Calu3 (cell line): ENCODE data around the gene SELENOF. TPM values are rescaled to one million over a fixed set of nuclear protein-coding genes. Genes with fewer than 3 reads are reported as not detected.

Source experiments
- BruUV-seq: library from RNA; stranded (reverse); fragments of 400-500 nt; replicated peaks from 2 replicates; lab custom pipeline; 2021; lab: Mats Ljungman, UMichigan
- CTCF ChIA-PET: fragments of 300-600 bp; sonication (Branson Sonifier 250); formaldehyde crosslinking; loops from one replicate; lab custom pipeline; 2022; ENCODE audit warnings: antibody characterized with exemption; lab: Charles Lee
- DNase-seq: peaks from one replicate; pipeline ENCODE4 v3.0.0; 2022
- H3K27ac Mint-ChIP-seq: one replicate; pipeline ENCODE4 v1.8.0; 2022; ENCODE audit warnings: mixed read lengths; ENCODE audit not compliant: unreplicated experiment
- H3K27me3 Mint-ChIP-seq: one replicate; pipeline ENCODE4 v1.8.0; 2022; ENCODE audit warnings: mixed read lengths; ENCODE audit not compliant: unreplicated experiment
- H3K36me3 Mint-ChIP-seq: one replicate; pipeline ENCODE4 v1.8.0; 2022; ENCODE audit warnings: mild to moderate bottlenecking, moderate library complexity, mixed read lengths; ENCODE audit not compliant: insufficient read depth, unreplicated experiment
- H3K4me1 Mint-ChIP-seq: one replicate; pipeline ENCODE4 v1.8.0; 2022; ENCODE audit warnings: mild to moderate bottlenecking, low read depth, mixed read lengths; ENCODE audit not compliant: unreplicated experiment
- H3K4me3 Mint-ChIP-seq: one replicate; pipeline ENCODE4 v1.8.0; 2022; ENCODE audit warnings: mild to moderate bottlenecking, low read depth, moderate library complexity, mixed read lengths; ENCODE audit not compliant: unreplicated experiment
- H3K9me3 Mint-ChIP-seq: one replicate; pipeline ENCODE4 v1.8.0; 2022; ENCODE audit warnings: low read depth, mixed read lengths; ENCODE audit not compliant: unreplicated experiment
- CTCF ChIP-seq: fragments of 200-600 bp; IDR thresholded peaks from one replicate; pipeline ENCODE4 v1.8.0; 2022; ENCODE audit warnings: antibody characterized with exemption; ENCODE audit not compliant: unreplicated experiment
- intact Hi-C: fragments of 100-400 bp; cut with micrococcal nuclease; formaldehyde crosslinking; loops from one replicate; pipeline ENCODE4 v1.10.0; 2022; ENCODE audit not compliant: unreplicated experiment
- total RNA-seq: library from RNA; stranded (reverse); gene quantifications from 2 replicates; pipeline ENCODE4 v1.2.3, GENCODE V29; 2022

Gene SELENOF
- total RNA-seq, 1 experiment from 2014 or later, result 296 TPM

GRCh38 chr1:86826856-86827255, 87.1 kb downstream of the SELENOF start:
- Mint-ChIP-seq H3K27me3 (no peaks in the 10 kb centered on the region), H3K36me3 (no peaks in the 10 kb centered on the region), H3K4me3 (no peak overlapping the region), H3K4me1 (peaks cover 10% of the 10 kb centered on the region), H3K27ac (no peak overlapping the region), H3K9me3 (no peaks in the 10 kb centered on the region)
- CTCF ChIA-PET, result no interaction called here
- no peak for DNase-seq
- no TSS peak for BruUV-seq
- no peak for TF ChIP-seq CTCF
- intact Hi-C loops, result no loop called here

GRCh38 chr1:86825319-86825718, 88.6 kb downstream of the SELENOF start:
- CTCF ChIA-PET, result no interaction called here
- H3K36me3 Mint-ChIP-seq, result no peaks in the 10 kb centered on the region

GRCh38 chr1:86823821-86824500, 90.0 kb downstream of the SELENOF start:
- DNase-seq, result no peak
- Mint-ChIP-seq H3K4me3 (no peak overlapping the region), H3K9me3 (no peaks in the 10 kb centered on the region), H3K27me3 (no peaks in the 10 kb centered on the region), H3K27ac (no peak overlapping the region), H3K36me3 (no peaks in the 10 kb centered on the region), H3K4me1 (peaks cover 10% of the 10 kb centered on the region)
- no TSS peak for BruUV-seq
- intact Hi-C loops, result no loop called here
- CTCF ChIA-PET, result no interaction called here
- no peak for TF ChIP-seq CTCF

More at GRCh38 chr1:86825319-86825718, 88.6 kb downstream of the SELENOF start:
- no peak overlapping the region for H3K4me3 Mint-ChIP-seq
- BruUV-seq, result no TSS peak
- H3K27me3 Mint-ChIP-seq, result no peaks in the 10 kb centered on the region
- no peak for DNase-seq
- intact Hi-C loops, result no loop called here
- peaks cover 10% of the 10 kb centered on the region for H3K4me1 Mint-ChIP-seq
- H3K27ac Mint-ChIP-seq, result no peak overlapping the region
- no peaks in the 10 kb centered on the region for H3K9me3 Mint-ChIP-seq
- TF ChIP-seq CTCF, result no peak

- Mint-ChIP-seq H3K27ac (no peak overlapping the region), H3K27me3 (no peaks in the 10 kb centered on the region), H3K4me1 (peaks cover 10% of the 10 kb centered on the region), H3K9me3 (no peaks in the 10 kb centered on the region), H3K4me3 (no peak overlapping the region), H3K36me3 (no peaks in the 10 kb centered on the region)
- BruUV-seq, result no TSS peak
- no peak for DNase-seq
- intact Hi-C loops, result no loop called here
- CTCF ChIA-PET, result no interaction called here
- no peak for TF ChIP-seq CTCF
Observed at GRCh38 chr1:86823386-86823785, 90.5 kb downstream of the SELENOF start.
